Sigmoid colon (tissue), 3 donors: ENCODE results near the gene RANBP9.

ENCODE experiments used
- POLR2A ChIP-seq, 2 donors: fragments of 450-650 bp; IDR thresholded peaks; one replicate each; pipeline ENCODE4 v1.6.1; 2016; ENCODE audit warnings: antibody characterized with exemption in 2 of 2, mild to moderate bottlenecking in 2 of 2, moderate library complexity in 2 of 2
- TF ChIP-seq, protein P1 (sequence below), 4 experiments: fragments of 450-650 bp in 3 of 4; fragments of 200-600 bp in 1 of 4; IDR thresholded peaks; one replicate each; pipeline ENCODE4 v1.5.1; 2016 to 2019; ENCODE audit warnings: antibody characterized with exemption in 4 of 4, mild to moderate bottlenecking in 3 of 4, moderate library complexity in 2 of 4

- TF ChIP-seq POLR2A (IDR thresholded peaks at IDR 0.05): no peak
- TF ChIP-seq, protein P1, sequence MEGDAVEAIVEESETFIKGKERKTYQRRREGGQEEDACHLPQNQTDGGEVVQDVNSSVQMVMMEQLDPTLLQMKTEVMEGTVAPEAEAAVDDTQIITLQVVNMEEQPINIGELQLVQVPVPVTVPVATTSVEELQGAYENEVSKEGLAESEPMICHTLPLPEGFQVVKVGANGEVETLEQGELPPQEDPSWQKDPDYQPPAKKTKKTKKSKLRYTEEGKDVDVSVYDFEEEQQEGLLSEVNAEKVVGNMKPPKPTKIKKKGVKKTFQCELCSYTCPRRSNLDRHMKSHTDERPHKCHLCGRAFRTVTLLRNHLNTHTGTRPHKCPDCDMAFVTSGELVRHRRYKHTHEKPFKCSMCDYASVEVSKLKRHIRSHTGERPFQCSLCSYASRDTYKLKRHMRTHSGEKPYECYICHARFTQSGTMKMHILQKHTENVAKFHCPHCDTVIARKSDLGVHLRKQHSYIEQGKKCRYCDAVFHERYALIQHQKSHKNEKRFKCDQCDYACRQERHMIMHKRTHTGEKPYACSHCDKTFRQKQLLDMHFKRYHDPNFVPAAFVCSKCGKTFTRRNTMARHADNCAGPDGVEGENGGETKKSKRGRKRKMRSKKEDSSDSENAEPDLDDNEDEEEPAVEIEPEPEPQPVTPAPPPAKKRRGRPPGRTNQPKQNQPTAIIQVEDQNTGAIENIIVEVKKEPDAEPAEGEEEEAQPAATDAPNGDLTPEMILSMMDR (IDR thresholded peaks at IDR 0.05): no peak
Observed at GRCh38 chr6:13638014-13638413, 73.6 kb downstream of the RANBP9 start.
